HepG2 (cell line): Measurements from ENCODE around the gene COLGALT1. TPM values are rescaled to one million over a fixed set of nuclear protein-coding genes. Genes with fewer than 3 reads are reported as not detected.

Experiments
- CC2D1A ChIP-seq: sonication (generic); formaldehyde crosslinking; IDR thresholded peaks from 2 replicates; pipeline ENCODE4 v1.8.1; 2023; ENCODE audit warnings: mild to moderate bottlenecking, missing genetic modification reagents
- ETV6 ChIP-seq: sonication (generic); formaldehyde crosslinking; conservative IDR thresholded peaks from 2 replicates; pipeline ENCODE4 v1.4.0; 2020; ENCODE audit warnings: missing genetic modification reagents
- IKZF4 ChIP-seq: sonication (generic); formaldehyde crosslinking; IDR thresholded peaks from 2 replicates; pipeline ENCODE4 v1.5.1; 2020; ENCODE audit warnings: borderline replicate concordance, mild to moderate bottlenecking, low read depth, missing genetic modification reagents; ENCODE audit errors: not compliant biosample characterization
- KLF16 ChIP-seq, 2 experiments: sonication (generic) in 1 of 2; formaldehyde crosslinking in 1 of 2; IDR thresholded peaks; 2 replicates each; pipeline versions ENCODE4 v1.6.1 to v1.8.0; 2016 to 2023; ENCODE audit warnings: missing genetic modification reagents in 2 of 2, missing compliant biosample characterization in 1 of 2
- MIER3 ChIP-seq: IDR thresholded peaks from 2 replicates; pipeline ENCODE4 v1.6.1; 2016; ENCODE audit warnings: missing compliant biosample characterization, borderline replicate concordance
- PCBP1 ChIP-seq: fragments of 200-400 bp; formaldehyde crosslinking; IDR thresholded peaks from 2 replicates; pipeline ENCODE4 v1.6.1; 2017; ENCODE audit warnings: mild to moderate bottlenecking, low read depth, low read length, borderline replicate concordance
- RAD21 ChIP-seq: fragments of 450-650 bp; formaldehyde crosslinking; IDR thresholded peaks from 2 replicates; pipeline ENCODE4 v1.5.0; 2020; ENCODE audit warnings: mild to moderate bottlenecking
- RBM22 ChIP-seq: fragments of 200-400 bp; formaldehyde crosslinking; optimal IDR thresholded peaks from 2 replicates; pipeline ENCODE3; 2017; ENCODE audit warnings: mild to moderate bottlenecking, low read length, moderate library complexity
- STAT5B ChIP-seq: sonication (generic); formaldehyde crosslinking; IDR thresholded peaks from 2 replicates; pipeline ENCODE4 v1.4.0; 2020; ENCODE audit warnings: missing genetic modification reagents
- ZBTB20 ChIP-seq: sonication (generic); formaldehyde crosslinking; IDR thresholded peaks from 2 replicates; pipeline ENCODE4 v1.8.1; 2023; ENCODE audit warnings: missing genetic modification reagents, low read depth, mild to moderate bottlenecking, borderline replicate concordance
- ZBTB7B ChIP-seq: sonication (generic); formaldehyde crosslinking; IDR thresholded peaks from 2 replicates; pipeline ENCODE4 v1.4.0; 2020; ENCODE audit warnings: missing genetic modification reagents
- ZFP41 ChIP-seq: sonication (generic); formaldehyde crosslinking; IDR thresholded peaks from 2 replicates; pipeline ENCODE4 v1.4.0; 2020; ENCODE audit warnings: mild to moderate bottlenecking, missing genetic modification reagents, borderline replicate concordance
- ZMYM3 ChIP-seq: sonication (generic); formaldehyde crosslinking; IDR thresholded peaks from 2 replicates; pipeline ENCODE4 v1.5.1; 2020; ENCODE audit warnings: mild to moderate bottlenecking, missing genetic modification reagents
- ZNF589 ChIP-seq: sonication (generic); formaldehyde crosslinking; conservative IDR thresholded peaks from 2 replicates; pipeline ENCODE4 v1.8.0; 2022; ENCODE audit warnings: mild to moderate bottlenecking, moderate library complexity, missing genetic modification reagents
- ZNF749 ChIP-seq: sonication (generic); formaldehyde crosslinking; IDR thresholded peaks from 2 replicates; pipeline ENCODE4 v1.8.0; 2022; ENCODE audit warnings: mild to moderate bottlenecking, missing genetic modification reagents, moderate library complexity, borderline replicate concordance
- ZSCAN21 ChIP-seq: sonication (generic); formaldehyde crosslinking; IDR thresholded peaks from 2 replicates; pipeline ENCODE4 v1.8.0; 2022; ENCODE audit warnings: mild to moderate bottlenecking, missing genetic modification reagents, moderate library complexity, borderline replicate concordance
- polyA plus RNA-seq, 8 experiments: library from polyadenylated mRNA; depleted of rRNA in 3 of 8; stranded (reverse) in 7 of 8; unstranded in 1 of 8; fragments of >200 nt; fragmentation: Illumina TruSeq in 4 of 8; extraction: Trizol in 4 of 8; gene quantifications; 2 replicates each; pipeline versions ENCODE4 v1.2.1 to v1.2.3, GENCODE V29; 2011 to 2016; ENCODE audit warnings: low read depth in 4 of 8, missing spikeins in 1 of 8, mixed read lengths in 1 of 8; ENCODE audit not compliant: insufficient read depth in 1 of 8
- total RNA-seq, 5 experiments: library from RNA; depleted of rRNA; stranded (reverse); fragments of >200 nt; fragmentation: Illumina TruSeq; extraction: Trizol; gene quantifications; 2 replicates each; pipeline ENCODE4 v1.2.3, GENCODE V29; 2016; ENCODE audit warnings: low read depth in 1 of 5
- TF ChIP-seq, protein P1 (sequence below): sonication (generic); formaldehyde crosslinking; IDR thresholded peaks from 2 replicates; pipeline ENCODE4 v1.5.0; 2020; ENCODE audit warnings: mild to moderate bottlenecking, missing genetic modification reagents, borderline replicate concordance
- TF ChIP-seq, protein P2 (sequence below): sonication (generic); formaldehyde crosslinking; IDR thresholded peaks from 2 replicates; pipeline ENCODE4 v1.8.0; 2022; ENCODE audit warnings: missing genetic modification reagents, mild to moderate bottlenecking, moderate library complexity, borderline replicate concordance
- TF ChIP-seq, protein P3 (sequence below): sonication (generic); formaldehyde crosslinking; IDR thresholded peaks from 2 replicates; pipeline ENCODE4 v1.5.0; 2020; ENCODE audit warnings: missing genetic modification reagents
- TF ChIP-seq, protein P4 (sequence below): sonication (generic); formaldehyde crosslinking; IDR thresholded peaks from 2 replicates; pipeline ENCODE4 v1.8.0; 2022; ENCODE audit warnings: mild to moderate bottlenecking, missing genetic modification reagents, moderate library complexity

The COLGALT1 gene
- total and polyA plus RNA-seq, 2 of the 13 experiments (the other 11 are each of a cell fraction or from before 2014, with no cell fraction given): 58.0 to 211 TPM

GRCh38 chr19:17539238-17540117 is 16.0 kb upstream of the COLGALT1 start (continued):
- TF ChIP-seq, protein P1, sequence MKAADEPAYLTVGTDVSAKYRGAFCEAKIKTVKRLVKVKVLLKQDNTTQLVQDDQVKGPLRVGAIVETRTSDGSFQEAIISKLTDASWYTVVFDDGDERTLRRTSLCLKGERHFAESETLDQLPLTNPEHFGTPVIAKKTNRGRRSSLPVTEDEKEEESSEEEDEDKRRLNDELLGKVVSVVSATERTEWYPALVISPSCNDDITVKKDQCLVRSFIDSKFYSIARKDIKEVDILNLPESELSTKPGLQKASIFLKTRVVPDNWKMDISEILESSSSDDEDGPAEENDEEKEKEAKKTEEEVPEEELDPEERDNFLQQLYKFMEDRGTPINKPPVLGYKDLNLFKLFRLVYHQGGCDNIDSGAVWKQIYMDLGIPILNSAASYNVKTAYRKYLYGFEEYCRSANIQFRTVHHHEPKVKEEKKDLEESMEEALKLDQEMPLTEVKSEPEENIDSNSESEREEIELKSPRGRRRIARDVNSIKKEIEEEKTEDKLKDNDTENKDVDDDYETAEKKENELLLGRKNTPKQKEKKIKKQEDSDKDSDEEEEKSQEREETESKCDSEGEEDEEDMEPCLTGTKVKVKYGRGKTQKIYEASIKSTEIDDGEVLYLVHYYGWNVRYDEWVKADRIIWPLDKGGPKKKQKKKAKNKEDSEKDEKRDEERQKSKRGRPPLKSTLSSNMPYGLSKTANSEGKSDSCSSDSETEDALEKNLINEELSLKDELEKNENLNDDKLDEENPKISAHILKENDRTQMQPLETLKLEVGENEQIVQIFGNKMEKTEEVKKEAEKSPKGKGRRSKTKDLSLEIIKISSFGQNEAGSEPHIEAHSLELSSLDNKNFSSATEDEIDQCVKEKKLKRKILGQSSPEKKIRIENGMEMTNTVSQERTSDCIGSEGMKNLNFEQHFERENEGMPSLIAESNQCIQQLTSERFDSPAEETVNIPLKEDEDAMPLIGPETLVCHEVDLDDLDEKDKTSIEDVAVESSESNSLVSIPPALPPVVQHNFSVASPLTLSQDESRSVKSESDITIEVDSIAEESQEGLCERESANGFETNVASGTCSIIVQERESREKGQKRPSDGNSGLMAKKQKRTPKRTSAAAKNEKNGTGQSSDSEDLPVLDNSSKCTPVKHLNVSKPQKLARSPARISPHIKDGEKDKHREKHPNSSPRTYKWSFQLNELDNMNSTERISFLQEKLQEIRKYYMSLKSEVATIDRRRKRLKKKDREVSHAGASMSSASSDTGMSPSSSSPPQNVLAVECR (CRISPR knock-in tag): peak; percentile 65
- TF ChIP-seq, protein P2, sequence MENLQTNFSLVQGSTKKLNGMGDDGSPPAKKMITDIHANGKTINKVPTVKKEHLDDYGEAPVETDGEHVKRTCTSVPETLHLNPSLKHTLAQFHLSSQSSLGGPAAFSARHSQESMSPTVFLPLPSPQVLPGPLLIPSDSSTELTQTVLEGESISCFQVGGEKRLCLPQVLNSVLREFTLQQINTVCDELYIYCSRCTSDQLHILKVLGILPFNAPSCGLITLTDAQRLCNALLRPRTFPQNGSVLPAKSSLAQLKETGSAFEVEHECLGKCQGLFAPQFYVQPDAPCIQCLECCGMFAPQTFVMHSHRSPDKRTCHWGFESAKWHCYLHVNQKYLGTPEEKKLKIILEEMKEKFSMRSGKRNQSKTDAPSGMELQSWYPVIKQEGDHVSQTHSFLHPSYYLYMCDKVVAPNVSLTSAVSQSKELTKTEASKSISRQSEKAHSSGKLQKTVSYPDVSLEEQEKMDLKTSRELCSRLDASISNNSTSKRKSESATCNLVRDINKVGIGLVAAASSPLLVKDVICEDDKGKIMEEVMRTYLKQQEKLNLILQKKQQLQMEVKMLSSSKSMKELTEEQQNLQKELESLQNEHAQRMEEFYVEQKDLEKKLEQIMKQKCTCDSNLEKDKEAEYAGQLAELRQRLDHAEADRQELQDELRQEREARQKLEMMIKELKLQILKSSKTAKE (CRISPR knock-in tag): 0 out of 2 replicates have a peak, but pooled peaks have one; percentile 21
- TF ChIP-seq KLF16 (CRISPR knock-in tag; IDR thresholded peaks at IDR 0.05): peak in 1 of 2 experiments; percentile 49; a peak in 1 of 4 replicates
- 0 out of 2 replicates have a peak, but pooled peaks have one; percentile 68 for TF ChIP-seq ZNF589 (CRISPR knock-in tag)
- TF ChIP-seq ZSCAN21 (CRISPR knock-in tag): peak; percentile 37; the same call in 1 of the 2 replicates
- no peak for TF ChIP-seq ZFP41 (CRISPR knock-in tag)
- peak; percentile 83; the same call in 1 of the 2 replicates for TF ChIP-seq STAT5B (CRISPR knock-in tag)
- TF ChIP-seq PCBP1: 0 out of 2 replicates have a peak, but pooled peaks have one; percentile 46
- TF ChIP-seq RBM22: no peak
- TF ChIP-seq, protein P3, sequence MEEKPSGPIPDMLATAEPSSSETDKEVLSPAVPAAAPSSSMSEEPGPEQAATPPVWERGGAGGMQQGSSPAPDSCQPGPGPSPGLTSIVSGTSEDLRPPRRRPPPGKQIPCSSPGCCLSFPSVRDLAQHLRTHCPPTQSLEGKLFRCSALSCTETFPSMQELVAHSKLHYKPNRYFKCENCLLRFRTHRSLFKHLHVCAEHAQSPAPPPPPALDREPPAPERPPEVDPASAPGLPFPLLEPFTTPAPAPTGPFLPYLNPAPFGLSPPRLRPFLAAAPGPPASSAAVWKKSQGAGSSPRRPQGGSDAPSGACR (CRISPR knock-in tag): 0 out of 2 replicates have a peak, but pooled peaks have one; percentile 49
- no peak for TF ChIP-seq ZNF749 (CRISPR knock-in tag)
- no peak for TF ChIP-seq ZMYM3 (CRISPR knock-in tag)
- no peak for TF ChIP-seq CC2D1A (CRISPR knock-in tag)
- 0 out of 2 replicates have a peak, but pooled peaks have one; percentile 25 for TF ChIP-seq RAD21 (CRISPR knock-in tag)
- TF ChIP-seq ETV6 (CRISPR knock-in tag): 0 out of 2 replicates have a peak, but pooled peaks have one; percentile 69
- TF ChIP-seq MIER3 (CRISPR knock-in tag): no peak
- TF ChIP-seq, protein P4, sequence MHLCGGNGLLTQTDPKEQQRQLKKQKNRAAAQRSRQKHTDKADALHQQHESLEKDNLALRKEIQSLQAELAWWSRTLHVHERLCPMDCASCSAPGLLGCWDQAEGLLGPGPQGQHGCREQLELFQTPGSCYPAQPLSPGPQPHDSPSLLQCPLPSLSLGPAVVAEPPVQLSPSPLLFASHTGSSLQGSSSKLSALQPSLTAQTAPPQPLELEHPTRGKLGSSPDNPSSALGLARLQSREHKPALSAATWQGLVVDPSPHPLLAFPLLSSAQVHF (CRISPR knock-in tag): 0 out of 2 replicates have a peak, but pooled peaks have one; percentile 81
- TF ChIP-seq ZBTB20 (CRISPR knock-in tag): peak; percentile 46; the same call in 1 of the 2 replicates
- TF ChIP-seq ZBTB7B: peak; percentile 84; the same call in 1 of the 2 replicates
- peak; percentile 47 for TF ChIP-seq IKZF4 (CRISPR knock-in tag)
